GM12892 (cell line): ENCODE measurements around the gene BICC1.

ENCODE experiments used
- POLR2A ChIP-seq: IDR thresholded peaks from 2 replicates; pipeline ENCODE4 v1.6.1; 2011; ENCODE audit warnings: low read depth, low read length, control low read depth
- POLR2AphosphoS5 ChIP-seq: IDR thresholded peaks from 2 replicates; pipeline ENCODE4 v1.6.1; 2011; ENCODE audit warnings: low read depth, low read length, control low read depth
- TAF1 ChIP-seq: IDR thresholded peaks from 2 replicates; pipeline ENCODE4 v1.6.1; 2011; ENCODE audit warnings: low read depth, mild to moderate bottlenecking, control low read depth, low read length, borderline replicate concordance

DNA sequence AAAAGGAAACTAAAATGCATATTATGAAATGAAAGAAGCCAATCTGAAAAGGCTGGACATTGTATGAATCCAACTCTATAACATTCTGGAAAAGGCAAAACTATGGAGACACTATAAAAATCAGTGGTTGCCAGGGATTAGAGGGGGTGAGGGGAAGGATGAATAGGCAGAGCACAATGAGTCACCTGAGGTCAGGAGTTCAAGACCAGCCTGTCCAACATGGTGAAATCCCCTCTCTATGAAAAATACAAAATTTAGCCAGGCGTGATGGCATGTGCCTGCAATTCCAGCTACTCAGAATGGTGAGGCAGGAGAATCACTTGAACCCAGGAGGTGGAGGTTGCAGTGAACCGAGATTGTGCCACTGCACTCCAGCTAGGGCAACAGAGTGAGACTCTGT is 338.9 kb downstream of the BICC1 start:
- TF ChIP-seq POLR2AphosphoS5 (no peak), POLR2A (no peak), TAF1 (no peak)
